ENCODE measurements around the gene CYP2U1. TPM values are rescaled to one million over a fixed set of nuclear protein-coding genes. Genes with fewer than 3 reads are reported as not detected.

CYP2U1 gene
- total RNA-seq: 4.2 and 8.2 TPM in 2 replicates

DNA sequence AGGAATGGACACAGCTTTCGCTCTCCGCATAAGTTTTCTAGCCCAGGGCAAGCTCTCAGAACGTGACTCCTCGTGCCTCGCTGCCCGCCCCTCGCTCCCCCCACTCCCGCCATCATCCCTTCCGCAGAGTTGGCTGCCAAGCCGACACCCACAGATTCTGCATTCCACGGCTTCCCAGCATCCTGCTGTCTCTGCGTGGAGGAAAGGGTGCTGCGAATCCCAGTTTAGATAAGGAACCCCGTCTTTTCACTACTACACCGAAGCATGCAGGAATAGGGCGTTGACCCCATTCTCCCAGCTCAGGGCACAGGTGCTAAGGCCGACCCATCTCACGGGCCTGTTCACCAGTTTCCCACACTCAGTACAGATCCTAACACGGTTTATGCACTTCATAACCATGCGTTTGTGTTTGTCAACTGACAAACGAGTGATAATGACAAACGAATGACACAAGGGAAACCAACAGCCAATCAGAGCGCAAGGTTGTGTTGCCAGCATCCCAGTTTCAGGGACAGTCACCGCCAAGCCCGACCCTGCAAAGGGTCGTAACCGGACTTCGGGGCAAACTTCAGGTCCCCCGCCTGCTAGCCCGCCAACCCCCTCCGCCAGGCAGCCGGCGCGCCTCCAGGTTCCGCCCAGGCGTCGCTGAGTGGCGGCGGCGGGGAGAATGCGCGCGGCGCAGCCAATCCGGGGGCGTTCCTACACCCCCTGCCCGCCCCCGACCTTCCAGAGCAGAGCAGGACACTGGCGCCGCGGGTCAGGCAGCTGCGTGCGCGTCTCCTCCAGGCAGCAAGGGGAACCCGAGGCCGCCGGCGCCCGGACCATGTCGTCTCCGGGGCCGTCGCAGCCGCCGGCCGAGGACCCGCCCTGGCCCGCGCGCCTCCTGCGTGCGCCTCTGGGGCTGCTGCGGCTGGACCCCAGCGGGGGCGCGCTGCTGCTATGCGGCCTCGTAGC, at the start of gene CYP2U1:
TSS of gene CYP2U1 (plus strand) at position 729 of the 954 bp plus-strand sequence. CDS start at position 824, 95 bp downstream.

DNA sequence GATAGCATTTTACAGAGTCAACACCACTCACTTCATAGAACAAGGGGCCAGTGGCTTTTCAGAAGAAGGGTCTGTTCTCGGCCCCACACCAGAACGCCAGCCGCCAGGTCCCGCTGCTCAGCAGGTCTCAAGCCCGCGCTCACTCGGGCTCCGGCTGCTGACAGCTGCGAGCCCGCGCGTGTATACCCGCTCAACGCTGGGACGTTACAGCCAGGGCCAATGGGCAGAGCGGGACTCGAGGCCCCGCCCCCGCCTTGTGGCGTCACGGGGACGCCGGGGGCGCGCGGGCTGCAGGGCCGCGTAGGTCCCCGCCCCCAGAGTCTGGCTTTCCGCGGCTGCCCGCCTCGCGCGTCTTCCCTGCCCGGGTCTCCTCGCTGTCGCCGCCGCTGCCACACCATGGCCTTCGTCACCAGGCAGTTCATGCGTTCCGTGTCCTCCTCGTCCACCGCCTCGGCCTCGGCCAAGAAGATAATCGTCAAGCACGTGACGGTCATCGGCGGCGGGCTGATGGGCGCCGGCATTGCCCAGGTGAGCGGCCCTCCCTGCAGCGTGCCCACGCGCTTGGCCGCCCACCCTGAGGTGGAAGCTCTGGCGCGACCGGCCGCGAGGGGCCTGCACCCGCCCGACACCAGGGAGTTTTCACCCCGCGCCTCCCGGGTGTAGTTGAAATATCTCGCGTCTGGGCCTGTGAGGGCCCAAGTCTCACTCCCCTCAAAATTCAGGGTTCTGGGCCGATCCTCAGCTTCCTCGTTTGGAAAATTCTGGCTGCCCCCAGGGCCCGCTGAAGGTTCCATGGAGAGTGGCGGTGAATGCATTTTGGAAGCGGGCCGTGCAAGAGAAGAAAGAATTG, 58.4 kb downstream of the CYP2U1 start, which contains the start of gene HADH:
TSS of gene HADH (plus strand) at position 353 of the 850 bp plus-strand sequence. CDS start at position 397, 44 bp downstream.

Other genes starting within 250 kb of the CYP2U1 start
- 36.8 and 38.8 TPM in 2 replicates for gene PAPSS1, start 211.3 kb upstream of the CYP2U1 start, total RNA-seq
- gene SGMS2, start 106.6 kb upstream of the CYP2U1 start, total RNA-seq: 76.8 and 81.9 TPM in 2 replicates
- gene HADH, start 58.3 kb downstream of the CYP2U1 start, total RNA-seq: 19.0 and 21.3 TPM in 2 replicates
- gene LEF1, start 237.4 kb downstream of the CYP2U1 start, total RNA-seq: 2.0 and 9.5 TPM in 2 replicates

All from mesangial cell (primary cell).